Stimulated activated CD4-positive, alpha-beta T cell treated with anti-CD3 and anti-CD28 coated beads, Interleukin-12 subunit alpha, Interleukin-12 subunit beta, amount 100 ng/mL, for 48 hours (primary cell): ENCODE results near the gene CLRN3.

Experiments used
- DNase-seq, 3 donors: peaks; one replicate each; pipeline ENCODE4 v3.0.0-alpha.2; 2020; ENCODE audit warnings: low read depth in 2 of 3, low spot score in 1 of 3

The CLRN3 gene

DNA sequence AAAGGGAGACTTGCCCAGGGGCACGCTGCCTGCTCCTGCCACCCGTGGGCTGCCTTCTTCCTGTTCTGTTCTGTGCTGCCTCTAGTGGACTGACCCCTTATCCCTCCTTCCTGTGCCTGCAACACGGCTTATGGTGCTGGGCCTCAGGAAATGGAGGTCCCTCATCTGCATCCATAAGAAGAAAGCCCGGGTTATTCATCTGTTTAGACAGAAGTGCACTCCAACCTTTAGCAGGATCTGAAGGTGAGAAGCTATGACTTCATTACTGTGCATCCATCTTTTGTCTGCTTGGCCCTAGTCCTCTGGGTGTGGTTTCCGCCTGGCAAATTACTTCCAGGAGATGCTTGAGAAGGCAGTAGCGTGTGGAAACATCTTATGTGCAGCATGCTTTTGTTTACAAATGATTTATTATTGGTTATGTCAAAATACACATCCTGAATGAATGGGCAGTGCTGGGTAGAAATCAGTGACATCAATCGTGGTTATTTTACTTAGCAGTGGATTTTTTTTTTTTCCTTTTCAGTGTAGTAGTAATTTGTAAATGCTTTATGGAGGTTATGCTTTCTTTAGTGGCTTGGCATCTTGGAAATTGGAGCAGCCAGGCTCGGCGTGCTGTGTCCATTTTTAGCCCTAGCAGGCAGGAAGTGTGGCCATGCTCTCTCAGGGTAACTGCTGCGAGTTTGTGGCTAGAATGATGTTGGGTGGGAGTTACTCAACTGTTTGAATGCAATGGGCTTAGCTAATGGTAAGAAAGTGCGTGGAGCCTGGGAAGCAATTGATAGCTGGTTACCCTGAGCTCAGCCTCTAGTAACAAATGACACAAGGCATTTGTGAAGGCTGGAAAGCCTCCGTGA, 26.9 kb upstream of the CLRN3 start:
- no peak for DNase-seq

DNA sequence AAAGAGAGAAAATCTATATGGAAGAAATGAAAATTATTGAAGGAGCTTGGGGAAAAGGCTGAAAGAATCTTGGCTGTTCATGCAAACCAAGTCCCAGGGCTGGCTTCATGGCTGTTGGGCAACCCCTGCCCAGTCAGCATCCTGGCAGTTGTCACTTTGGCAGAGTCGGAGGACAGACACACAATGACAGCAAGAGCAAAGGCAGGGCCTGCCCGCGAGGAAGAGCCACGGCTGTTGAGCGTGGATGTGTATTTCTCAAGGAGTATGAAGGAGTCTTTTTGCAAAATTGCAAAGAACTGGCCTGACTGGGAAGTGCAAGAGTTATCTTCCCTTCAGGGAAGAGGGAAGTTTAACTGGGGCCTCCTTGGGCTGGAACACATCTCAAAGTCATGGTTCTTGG, 25.8 kb upstream of the CLRN3 start:
- DNase-seq = no peak

DNA sequence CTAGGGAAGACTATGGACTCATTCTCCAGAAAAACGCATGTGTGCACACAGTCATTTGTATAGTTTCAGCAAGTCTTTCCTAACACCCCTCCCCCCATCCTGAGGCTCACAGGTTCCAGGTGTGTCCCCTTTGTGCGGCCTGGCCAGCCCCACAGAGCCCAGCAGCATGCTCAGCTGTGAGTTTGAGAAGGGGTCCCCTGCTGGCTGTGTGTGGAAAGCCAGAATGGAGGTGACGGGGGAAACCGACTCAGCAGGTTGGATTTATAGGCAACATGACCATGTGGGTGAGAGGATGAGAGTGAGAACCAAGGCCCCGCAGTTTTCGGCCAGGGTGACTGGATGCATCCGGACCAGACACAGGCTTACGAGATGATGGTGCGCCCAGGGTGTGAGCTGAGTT, 24.1 kb upstream of the CLRN3 start:
- no peak for DNase-seq

DNA sequence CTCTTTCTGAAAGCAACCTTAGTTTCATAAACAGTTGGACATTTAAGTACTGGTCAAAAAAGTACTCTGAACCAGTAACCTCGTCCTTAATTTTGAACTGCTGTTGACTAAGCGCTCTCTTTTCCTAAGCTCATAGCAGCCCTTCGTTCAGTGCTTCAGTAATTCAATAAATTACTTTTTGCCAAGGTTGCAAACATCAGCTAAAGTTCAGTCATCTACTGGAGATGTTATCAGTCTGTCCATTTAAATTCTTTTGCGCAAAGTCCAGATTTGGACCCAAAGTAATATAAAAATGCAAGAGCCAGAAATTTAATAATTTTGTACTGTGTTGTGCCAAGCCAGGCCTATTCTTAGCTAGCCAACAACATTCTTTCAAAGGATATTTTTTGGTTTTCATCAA, 22.6 kb upstream of the CLRN3 start:
- no peak for DNase-seq

DNA sequence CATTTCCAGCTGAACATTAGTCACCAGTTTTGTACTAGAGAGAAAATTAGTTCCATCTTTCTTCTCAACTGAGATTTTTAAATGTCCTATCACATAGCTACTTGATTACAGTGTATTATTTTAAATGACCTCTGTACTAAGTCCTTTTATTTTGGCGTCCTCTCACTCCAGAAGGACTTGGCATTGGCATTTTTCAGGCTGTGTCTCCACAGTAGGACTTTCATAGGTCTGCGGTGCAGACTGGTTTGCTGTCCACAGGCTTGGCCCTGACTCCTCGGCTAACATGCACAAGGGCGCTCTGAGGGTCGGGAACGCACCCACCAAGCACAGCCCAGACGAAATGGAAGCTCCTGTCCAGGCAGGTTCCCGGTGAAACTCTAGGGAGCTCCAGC, 20.6 kb upstream of the CLRN3 start:
- no peak for DNase-seq

DNA sequence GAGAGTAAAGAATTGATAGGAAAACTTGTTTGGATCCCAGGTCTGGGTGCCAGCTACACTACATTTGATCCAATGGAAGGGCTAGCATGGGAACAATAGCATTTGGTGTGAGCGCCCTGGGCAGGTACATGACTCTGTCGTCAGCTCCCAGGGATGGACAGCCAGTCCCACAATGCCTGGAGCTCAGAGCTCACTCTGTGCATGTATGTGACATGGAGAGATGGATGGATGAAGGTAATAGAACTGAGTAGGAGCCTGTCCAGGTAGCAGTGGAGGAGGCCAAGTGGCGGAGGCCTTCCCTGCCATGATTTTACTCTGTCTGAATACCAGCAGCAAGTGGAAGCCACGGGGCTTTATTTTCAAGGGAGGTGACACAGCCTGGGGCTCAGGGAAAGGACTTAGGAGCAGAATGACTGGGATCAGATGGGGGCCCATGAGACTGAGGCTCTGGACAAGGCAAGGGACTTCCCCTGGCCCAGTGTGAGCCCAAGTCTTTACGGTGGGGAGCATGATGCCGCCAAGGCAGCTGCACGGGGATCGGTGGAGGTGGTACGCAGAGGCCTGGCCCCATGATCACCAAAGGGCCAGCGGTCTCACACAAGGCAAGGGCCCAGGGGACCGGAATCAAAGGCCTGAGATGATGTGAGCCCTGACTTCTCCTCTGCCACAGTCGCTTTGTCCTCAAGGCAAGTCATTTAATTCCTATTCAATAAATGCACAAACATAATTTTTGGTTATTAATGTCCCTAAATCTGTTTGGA, 20.0 kb upstream of the CLRN3 start:
- DNase-seq = no peak

DNA sequence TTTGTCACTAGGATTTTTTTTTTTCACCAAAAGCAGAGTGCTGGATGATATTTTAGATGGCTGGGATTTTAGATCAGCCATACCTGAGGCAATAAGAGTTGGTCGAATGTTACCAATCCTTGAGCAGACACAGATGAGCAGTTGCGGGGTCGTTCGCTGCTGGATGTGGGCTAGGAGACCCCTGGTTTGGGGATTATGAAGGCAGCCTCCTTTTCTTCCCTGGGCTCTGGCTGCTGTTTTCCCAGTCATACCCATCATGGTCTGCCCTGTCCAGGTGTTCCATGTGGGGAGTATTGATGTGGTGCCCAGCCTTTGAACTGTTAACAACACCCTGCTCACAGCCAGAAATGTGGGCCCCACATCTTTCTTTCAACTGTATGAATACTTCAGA, 19.1 kb upstream of the CLRN3 start:
- no peak for DNase-seq

DNA sequence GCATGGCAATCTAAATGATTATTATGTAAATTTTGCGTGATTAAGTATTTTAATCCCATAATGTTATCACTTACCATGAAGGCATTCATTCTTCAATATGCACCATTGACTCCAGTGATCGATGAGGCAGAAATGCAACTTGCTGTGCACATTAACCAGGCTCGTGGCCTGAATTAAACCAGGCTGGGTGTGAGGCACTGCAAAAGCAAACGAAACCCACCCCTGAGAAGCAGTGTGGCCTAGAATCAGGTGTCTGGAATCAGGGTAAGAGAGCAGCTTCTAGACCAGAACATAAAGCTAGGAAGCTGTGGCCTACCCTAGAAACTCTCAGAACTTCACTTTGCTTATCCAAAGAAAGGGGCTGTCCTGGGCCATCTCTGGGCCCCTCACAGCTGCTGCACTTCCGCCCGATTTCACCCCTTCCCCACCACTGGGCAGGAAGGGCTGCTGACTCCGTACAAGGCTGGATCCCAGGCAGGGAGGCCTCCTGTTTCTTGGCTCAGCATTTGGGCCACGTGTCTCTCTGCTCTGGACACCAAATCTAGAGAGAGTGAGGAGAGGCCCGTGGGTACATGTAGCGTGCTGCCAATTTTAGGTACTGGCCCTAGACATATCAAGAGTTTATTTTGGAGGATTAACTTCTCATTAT, 18.6 kb upstream of the CLRN3 start:
- no peak for DNase-seq

DNA sequence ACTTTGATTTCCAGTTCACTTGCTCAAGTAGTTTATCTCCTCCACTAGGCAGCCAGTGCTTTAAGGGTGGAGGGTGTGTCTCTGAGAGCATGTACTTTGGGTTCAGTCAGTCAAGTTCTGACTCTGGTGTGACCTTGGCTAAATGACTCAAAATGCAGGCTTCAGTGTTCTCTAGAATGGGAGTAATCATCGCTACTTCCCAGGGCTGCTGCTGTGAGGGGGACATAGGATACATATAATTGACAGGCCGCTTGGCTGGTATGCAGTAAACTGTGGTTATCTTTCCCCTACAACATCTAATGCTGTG, 17.7 kb upstream of the CLRN3 start:
- DNase-seq = no peak

DNA sequence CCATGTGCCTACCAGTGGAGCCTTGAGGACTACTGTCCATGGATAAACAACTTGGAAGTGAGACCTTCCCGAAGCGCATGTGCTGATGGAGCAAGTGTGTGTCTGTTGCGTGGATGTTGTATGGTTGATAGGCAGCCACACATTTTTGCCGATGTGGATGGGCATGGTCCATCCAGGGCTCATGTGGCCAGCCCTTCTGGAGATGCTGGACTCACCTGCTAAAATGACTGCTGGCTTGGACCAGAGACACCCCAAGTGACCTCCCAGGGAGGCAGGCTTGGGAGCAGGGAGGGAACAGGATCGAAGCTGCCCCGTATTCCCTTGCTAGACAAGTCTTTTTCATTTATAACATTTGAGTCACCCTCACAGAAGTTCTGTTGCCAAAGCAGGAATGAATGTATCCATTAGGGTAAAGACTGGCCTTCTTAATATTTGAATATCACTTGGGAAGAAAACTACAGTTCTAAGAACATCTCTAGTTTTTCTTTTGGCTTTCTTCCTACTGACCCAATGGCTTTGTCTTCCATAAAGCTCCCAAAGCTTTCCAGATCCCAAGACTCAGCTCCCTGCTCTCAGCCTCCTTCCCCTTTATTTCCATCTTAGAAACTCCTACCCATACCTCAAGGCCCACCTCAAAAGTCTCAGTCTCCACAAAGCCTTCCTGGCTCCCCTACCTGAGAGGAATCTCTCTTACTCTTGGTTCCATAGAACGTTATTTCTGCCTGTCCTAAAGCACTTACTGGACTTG, 17.1 kb upstream of the CLRN3 start:
- no peak for DNase-seq

DNA sequence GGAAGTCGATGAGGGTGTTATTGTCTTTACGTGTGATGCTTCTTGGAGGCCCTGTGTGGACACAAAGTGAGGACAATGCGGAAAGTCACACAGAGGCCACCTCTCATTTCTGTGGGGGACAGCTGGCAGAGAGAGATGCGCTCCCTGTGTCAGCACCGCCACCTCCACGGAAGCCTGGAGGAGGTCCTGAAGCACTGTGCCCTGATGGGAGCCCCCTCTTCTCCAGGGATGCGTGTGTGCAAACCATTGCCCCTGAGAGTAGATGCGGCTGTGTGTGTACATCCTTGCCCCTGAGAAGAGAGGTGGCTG, 16.2 kb upstream of the CLRN3 start:
- no peak for DNase-seq

DNA sequence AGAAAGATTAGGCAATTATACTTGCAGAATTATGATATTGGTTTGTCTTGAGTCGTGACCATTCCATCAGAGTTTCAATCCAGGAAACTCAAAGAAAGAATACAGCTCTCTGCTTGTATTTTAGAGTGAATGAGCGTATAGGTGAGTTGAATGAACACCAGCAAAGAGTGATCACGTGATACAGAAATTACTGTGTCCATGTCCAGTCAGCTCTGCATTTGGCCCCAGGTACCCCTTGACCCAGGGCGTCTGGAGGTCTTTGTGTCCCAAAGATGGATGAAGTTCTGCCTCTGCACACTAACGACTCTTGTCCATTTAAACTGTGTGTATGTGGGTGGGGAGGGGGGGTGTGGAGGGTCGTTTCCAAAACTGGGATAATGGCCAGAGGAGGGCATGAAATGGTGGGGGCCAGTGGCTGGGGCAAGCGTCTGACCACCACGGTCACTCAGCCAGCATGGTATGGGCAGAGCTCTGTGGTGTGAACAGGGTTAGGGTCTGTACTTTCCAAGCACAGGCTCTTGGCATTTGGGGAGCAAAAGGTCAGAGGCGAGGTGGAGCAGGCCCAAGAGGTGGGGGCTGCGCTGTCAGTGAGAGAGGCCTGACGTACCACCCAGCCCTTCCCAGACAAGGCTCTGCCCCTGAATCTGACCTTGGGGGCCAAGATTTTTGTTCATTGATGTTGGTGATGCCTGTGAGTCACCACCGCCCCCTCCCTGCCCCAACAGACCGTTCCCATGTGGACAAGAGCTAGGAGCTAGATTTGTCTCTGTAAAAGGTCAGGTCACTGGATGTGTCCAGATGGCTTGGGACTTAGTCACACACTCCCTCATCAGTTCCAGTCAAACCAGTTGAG, 15.6 kb upstream of the CLRN3 start:
- DNase-seq = no peak

DNA sequence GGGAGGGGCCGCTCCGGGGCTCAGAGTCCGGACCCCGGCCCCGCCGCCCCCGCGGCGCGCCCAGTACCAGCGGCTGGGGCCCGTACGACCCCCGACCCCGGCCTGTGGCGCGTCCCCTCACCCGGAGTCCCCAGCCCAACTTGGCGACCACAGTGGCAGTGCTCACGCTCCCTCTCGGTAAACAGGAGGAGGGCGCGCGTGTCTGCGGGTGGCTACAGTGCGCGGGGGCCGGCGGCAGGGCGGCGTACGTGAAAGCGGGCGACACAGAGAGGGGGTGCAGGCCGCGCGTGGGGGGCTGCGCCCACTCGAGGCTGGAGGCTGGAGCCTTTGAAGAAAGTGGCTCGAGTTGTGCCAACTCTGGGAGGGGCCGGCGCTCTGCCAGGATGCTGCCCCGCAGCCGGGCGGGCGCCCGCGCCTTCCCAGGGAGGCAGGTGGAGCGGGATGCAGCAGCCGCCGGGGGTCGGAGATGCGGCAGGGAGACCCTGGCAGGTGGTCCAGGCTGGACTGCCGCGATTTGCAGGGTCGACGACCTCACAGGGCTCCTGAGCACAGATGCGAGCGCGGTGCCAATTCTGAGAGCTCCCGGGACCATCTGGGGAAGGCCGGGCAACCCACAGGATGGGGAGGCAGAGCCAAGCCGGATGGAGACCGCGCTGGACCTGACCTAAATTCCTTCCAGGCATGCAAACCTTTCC, 14.8 kb upstream of the CLRN3 start:
- no peak for DNase-seq

DNA sequence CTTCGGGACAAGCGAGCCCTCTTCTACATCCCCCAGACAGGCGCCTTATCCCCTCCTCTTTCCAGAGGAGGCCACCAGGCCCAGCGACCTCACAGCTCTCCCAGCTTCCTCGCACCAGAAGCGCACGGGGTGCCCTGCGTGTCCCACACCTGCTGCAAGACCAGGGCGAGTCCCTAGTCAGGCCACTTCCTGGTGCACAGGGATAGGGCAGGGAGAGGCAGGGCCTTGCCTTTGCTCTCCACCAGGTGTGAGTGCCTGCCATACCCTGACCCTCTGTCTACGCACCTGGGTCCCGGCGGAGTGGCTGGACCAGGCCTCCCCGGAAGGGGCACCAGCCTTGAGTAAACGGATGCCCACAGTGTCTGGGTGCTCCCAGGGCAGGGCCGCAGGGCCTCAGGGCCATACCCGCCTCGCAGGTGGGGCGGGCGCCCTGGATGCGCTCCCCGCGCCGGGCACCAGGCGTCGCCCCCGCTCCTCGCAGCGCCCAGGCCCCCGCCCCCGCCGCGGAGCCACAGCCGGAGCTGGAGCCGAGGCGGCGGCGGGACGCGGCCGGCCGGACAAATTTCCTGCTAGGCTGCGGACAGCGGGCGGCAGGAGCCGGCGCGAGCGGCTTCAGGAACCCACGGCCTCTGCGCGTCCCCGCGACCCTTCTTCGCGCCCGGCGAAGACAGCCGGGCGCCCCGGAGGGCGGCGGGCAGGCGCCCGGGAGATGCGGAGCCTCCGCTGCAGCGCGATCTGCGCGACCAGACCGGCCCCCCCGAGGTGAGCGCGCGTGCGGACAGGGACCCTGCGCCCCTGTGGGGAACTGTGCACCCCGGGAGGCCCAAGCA, 14.0 kb upstream of the CLRN3 start, which contains the start of gene PTPRE:
TSS of gene PTPRE (plus strand) at position 556 of the 830 bp plus-strand sequence. CDS start 133,779 bp downstream, outside the sequence.
- DNase-seq = peak; percentile 42 to 75 (median 68)

DNA sequence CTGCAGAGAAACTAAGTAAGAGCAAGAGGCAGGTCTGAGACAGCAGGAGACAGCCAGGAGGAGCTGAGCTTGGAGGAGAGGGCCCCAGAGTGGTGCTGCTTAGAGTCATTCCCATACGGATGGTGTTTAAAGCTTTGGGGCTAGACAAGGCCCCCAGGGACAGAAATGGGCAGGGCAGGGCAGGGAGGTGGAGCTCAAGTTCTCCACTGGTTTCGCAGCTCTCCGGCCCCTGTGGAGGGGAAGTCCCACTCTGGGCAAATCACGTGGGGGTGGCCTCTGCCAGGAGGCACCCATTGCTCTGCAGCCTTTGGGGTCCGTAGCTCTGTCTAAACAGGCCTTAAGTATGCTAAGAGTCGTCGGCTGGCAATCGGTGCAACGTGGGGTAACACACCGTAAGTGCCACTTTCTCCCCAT, 13.1 kb upstream of the CLRN3 start:
- no peak for DNase-seq

DNA sequence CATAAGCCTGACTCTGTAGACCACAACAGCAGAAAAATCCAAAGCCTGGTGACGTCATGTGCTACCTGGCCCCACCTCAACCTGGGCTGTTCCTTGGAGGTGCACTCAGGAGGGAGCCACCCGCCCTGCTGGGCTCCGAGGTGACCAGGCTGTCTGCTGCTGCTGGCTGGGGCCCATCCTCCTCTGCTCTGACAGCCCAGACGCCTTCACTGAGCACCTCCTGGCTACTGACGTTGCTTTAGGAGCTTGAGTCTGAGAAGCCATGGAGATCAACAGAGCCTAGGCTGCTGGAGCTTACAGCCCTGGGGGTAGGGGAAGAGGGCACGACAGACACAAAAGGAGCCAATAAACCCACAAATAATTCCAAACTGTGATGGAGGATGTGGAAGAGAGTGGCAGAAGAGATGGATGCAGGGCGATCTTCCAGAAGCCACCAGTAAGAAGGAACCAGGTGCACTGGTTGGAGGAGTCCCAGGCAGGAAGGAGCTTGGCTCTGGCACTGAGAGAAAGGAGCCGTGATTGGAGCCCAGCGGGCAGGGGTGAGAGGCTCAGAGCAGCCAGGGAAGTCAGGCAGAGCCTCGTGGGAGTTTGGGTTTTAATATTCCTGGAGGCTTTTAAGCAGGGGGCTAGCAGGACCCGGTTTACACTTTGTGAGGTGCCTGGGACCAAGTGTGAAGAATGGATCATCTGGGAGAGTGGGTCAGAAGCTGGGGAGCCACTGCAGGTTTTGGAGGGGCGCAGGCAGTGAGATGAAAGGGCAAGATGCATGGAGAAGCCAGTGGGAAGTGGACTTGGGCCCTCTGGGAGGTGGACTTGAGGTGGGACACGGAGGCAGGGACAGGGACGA, 12.5 kb upstream of the CLRN3 start:
- no peak for DNase-seq

DNA sequence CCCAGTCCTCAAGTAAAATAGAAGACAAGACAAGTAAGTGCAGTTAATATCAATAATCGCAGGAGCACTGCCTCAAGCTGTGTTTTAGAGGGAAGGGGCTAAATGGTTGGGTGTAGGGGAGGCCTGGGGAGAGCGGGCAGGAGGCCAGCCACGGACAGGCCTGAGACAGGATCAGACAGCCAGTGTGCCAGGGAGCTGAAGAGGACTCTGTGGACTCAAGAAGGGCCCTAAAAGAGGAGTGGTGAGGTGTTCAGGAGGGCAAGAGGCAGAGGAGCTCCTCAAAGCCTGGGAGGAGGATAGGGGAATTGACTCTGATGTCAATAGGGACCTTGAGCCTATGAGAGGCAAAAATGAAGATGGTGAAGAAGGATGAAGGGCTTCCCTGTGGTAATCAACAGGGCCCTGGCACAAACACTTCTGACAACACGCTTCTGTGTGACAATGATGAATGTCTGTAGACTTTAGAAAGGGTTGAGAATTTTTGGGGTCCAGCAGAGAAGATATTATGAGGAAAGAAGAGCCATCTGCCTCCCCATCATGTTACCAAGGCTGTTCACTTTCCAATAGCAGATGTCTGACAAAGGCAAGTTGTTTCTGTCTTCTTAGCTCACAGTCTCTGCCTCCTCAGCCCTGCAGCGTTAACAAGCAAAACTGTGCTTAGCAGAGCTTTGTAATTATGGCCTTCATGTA, 11.7 kb upstream of the CLRN3 start:
- no peak for DNase-seq

DNA sequence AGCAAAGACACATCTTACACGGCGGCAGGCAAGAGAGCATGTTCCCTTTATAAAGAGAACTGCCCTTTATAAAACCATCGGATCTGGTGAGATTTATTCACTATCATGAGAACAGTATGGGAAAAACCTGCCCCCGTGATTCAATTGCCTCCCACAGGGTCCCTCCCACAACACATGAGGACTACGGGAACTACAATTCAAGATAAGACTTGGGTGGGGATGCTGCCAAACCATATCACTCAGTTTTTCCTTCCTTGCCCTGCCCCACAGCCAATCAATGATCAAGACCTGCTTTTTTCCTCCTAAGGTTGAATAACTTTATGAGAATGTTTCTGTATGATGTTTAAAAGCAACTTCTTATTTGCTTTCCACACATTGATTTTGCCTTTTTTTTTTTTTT, 11.0 kb upstream of the CLRN3 start:
- DNase-seq = no peak
